HCT116 (cell line): ENCODE results near the gene MCF2L2.
"Not testable (repeated sequence)": the region's sequence is repeated elsewhere in the genome, so short reads cannot be mapped to it uniquely, and the experiment has no call there.

Experiments used
- EZH2phosphoT487 ChIP-seq: fragments of 200-600 bp; IDR thresholded peaks from 2 replicates; pipeline ENCODE4 v1.6.1; 2018; ENCODE audit warnings: antibody characterized with exemption, borderline replicate concordance
- REST ChIP-seq: IDR thresholded peaks from 2 replicates; pipeline ENCODE4 v1.6.1; 2012; ENCODE audit warnings: low read depth
- SRF ChIP-seq: IDR thresholded peaks from 2 replicates; pipeline ENCODE4 v1.6.1; 2012; ENCODE audit warnings: low read depth

- TF ChIP-seq EZH2phosphoT487, REST, SRF: not testable (repeated sequence)
Measured at GRCh38 chr3:183465710-183466109, 37.3 kb upstream of the MCF2L2 start.
